HG03097 (cell line): ENCODE results near the gene PRKG1.

Experiments
- ATAC-seq: cut with Tn5 transposase; IDR thresholded peaks from one replicate; pipeline ENCODE4 v1.9.1; 2021; ENCODE audit not compliant: unreplicated experiment, low FRiP score

The PRKG1 gene

GRCh38 chr10:52063159-52063558 is 988.9 kb downstream of the PRKG1 start:
- no peak for ATAC-seq

GRCh38 chr10:52064084-52064845 is 990.0 kb downstream of the PRKG1 start:
- no peak for ATAC-seq

GRCh38 chr10:52066383-52066782 is 992.1 kb downstream of the PRKG1 start:
- no peak for ATAC-seq

GRCh38 chr10:52068485-52068884 is 994.2 kb downstream of the PRKG1 start:
- no peak for ATAC-seq

- no peak for ATAC-seq
Observed at GRCh38 chr10:52071814-52072213, 997.5 kb downstream of the PRKG1 start.

GRCh38 chr10:52074505-52075026 is 1000.3 kb downstream of the PRKG1 start:
- no peak for ATAC-seq

- no peak for ATAC-seq
Observed at GRCh38 chr10:52077814-52078213, 1003.5 kb downstream of the PRKG1 start.

GRCh38 chr10:52078397-52078937 is 1004.2 kb downstream of the PRKG1 start:
- ATAC-seq: no peak

GRCh38 chr10:52082307-52082706 is 1008.0 kb downstream of the PRKG1 start:
- ATAC-seq: peak; percentile 77

- no peak for ATAC-seq
Observed at GRCh38 chr10:52083422-52083821, 1009.1 kb downstream of the PRKG1 start.

- ATAC-seq: no peak
Observed at GRCh38 chr10:52092390-52092789, 1018.1 kb downstream of the PRKG1 start.

GRCh38 chr10:52098130-52098529 is 1023.8 kb downstream of the PRKG1 start:
- ATAC-seq: no peak

- no peak for ATAC-seq
Observed at GRCh38 chr10:52099026-52099600, 1024.8 kb downstream of the PRKG1 start.

- no peak for ATAC-seq
Observed at GRCh38 chr10:52100011-52100547, 1025.8 kb downstream of the PRKG1 start.

- ATAC-seq: no peak
Observed at GRCh38 chr10:52105301-52105700, 1031.0 kb downstream of the PRKG1 start.

- ATAC-seq: no peak
Observed at GRCh38 chr10:52106011-52106410, 1031.7 kb downstream of the PRKG1 start.

- ATAC-seq: no peak
Observed at GRCh38 chr10:52106899-52107298, 1032.6 kb downstream of the PRKG1 start.

- ATAC-seq: no peak
Observed at GRCh38 chr10:52108236-52108635, 1033.9 kb downstream of the PRKG1 start.

- no peak for ATAC-seq
Observed at GRCh38 chr10:52110576-52110975, 1036.3 kb downstream of the PRKG1 start.

GRCh38 chr10:52111101-52111891 is 1037.0 kb downstream of the PRKG1 start:
- no peak for ATAC-seq

GRCh38 chr10:52115823-52116222 is 1041.5 kb downstream of the PRKG1 start:
- no peak for ATAC-seq
